ENCODE data around the gene CCND2.

Gene CCND2

DNA sequence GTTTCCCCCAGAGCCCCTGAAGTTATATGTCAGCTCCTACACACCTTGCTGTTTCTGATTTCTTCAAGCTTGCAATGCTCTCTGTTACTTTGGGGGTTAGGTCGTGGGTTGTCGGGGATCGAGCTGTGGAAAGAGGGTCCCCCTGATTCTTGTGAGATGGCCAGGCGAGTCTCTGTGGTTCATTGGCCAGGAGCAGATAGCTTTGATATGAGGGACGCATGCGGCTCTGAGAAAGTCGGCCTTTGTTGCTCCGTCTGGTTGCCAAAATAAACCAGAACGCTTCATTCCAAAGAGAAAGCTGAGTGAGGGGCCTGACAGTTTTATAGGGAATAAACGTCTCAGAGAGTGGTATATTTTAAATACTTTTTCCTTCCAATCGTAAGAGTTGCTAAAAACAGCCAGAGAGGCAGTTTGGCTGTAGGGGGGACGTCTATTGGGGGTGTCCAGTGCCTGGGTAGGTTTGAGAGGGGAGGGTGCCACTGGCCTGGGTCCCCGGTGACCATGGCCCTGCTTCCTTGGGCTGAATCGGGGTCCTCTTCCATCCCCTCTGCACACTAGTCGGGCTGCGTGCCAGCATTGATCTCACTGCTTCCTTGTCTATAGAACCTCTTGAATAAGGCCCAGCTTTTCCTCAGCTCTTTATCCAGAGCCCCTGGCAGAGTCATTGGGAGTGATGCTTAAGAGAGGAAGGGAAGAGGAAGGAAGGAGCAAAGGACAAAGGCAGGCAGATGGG, 18.9 kb downstream of the CCND2 start:
- Histone ChIP-seq H3K14ac (ENCODE audit: low read length) (no peak overlapping the region), H2BK12ac (ENCODE audit: low read length) (no peak overlapping the region), H3K9me3 (replicated peaks in 1 of 2; ENCODE audit: control insufficient read depth in 2 of 2, insufficient read depth in 1 of 2, low read depth in 1 of 2, low read length in 2 of 2) (no peaks in the 10 kb centered on the region), H2BK120ac (ENCODE audit: low read depth, low read length) (no peak overlapping the region), H4K8ac (ENCODE audit: low read depth, low read length) (no peak overlapping the region), H2BK15ac (ENCODE audit: low read length) (no peak overlapping the region), H3K36me3 (replicated peaks in 1 of 2; ENCODE audit: control insufficient read depth in 2 of 2, insufficient read depth in 2 of 2, low read length in 2 of 2) (peaks cover 42 to 99% of the 10 kb centered on the region in 2 donors), H3K4me1 (ENCODE audit: control insufficient read depth in 2 of 2, insufficient read depth in 1 of 2, low read depth in 1 of 2, low read length in 2 of 2) (peaks cover 43 to 47% of the 10 kb centered on the region in 2 donors), H4K91ac (ENCODE audit: low read depth, low read length, poor library complexity) (no peak overlapping the region), H2BK5ac (ENCODE audit: low read length) (no peak overlapping the region), H3K4me2 (ENCODE audit: insufficient read depth, low read length, poor library complexity, severe bottlenecking) (no peak overlapping the region), H3K23ac (ENCODE audit: low read depth, low read length, poor library complexity) (no peak overlapping the region), H2AFZ (ENCODE audit: low read length) (no peak overlapping the region), H2AK5ac (ENCODE audit: low read depth, low read length) (no peak overlapping the region), H3K79me1 (ENCODE audit: low read depth, low read length) (peaks cover 5% of the 10 kb centered on the region), H3K27ac (replicated peaks; ENCODE audit: low read length) (no peak overlapping the region), H3K9ac (ENCODE audit: low read depth, low read length, poor library complexity) (no peak overlapping the region), H3K18ac (ENCODE audit: low read length) (no peak overlapping the region), H3K4me3 (ENCODE audit: low read length in 2 of 2) (no peak overlapping the region), H3K4ac (ENCODE audit: low read length) (no peak overlapping the region), H3K27me3 (ENCODE audit: control insufficient read depth in 3 of 3, insufficient read depth in 3 of 3, low read depth in 1 of 3, low read length in 3 of 3) (no peaks in the 10 kb centered on the region)
- WGBS, 2 donors (ENCODE audit: extremely low coverage in 2 of 2, insufficient read length in 2 of 2, insufficient replicate concordance in 1 of 2) = no CpG with 5 or more reads among the region's 16 CpGs
- DNase-seq (ENCODE audit: low spot score) = no peak

DNA sequence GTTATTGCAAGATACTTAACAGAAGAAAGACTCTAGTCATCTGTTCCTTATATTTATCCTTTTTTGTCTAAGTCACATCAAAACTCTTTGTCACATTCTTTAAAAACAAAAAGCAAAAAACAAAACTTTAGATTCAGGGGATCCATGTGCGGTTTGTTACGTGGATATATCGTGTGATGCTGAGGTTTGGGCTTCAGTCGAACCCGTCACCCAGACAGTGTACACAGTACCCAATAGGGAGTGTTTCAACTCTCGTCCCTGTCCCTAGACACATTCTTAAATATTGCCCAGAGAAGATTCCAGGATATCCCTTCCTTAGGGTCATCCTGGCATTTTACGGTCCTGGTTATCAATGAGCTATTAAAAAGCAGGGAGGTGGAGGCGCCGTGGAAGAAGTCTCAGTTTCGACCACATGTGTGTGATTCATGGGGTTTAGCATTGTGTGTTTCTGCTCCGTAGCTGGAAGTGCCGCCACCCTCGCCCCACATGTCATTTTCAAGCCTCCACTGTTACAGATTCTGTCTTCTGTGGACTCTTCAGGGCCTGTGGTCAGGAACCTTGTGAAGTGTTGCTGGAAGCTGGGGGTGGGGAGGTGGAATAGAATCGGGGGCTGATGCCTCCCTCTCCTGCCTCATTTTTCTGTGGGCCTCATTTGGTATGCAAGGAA, 19.9 kb downstream of the CCND2 start:
- Histone ChIP-seq H3K4ac (ENCODE audit: low read length) (no peak overlapping the region), H3K9ac (ENCODE audit: low read depth, low read length, poor library complexity) (no peak overlapping the region), H2BK12ac (ENCODE audit: low read length) (no peak overlapping the region), H3K14ac (ENCODE audit: low read length) (no peak overlapping the region), H3K4me3 (ENCODE audit: low read length in 2 of 2) (no peak overlapping the region), H3K27me3 (ENCODE audit: control insufficient read depth in 3 of 3, insufficient read depth in 3 of 3, low read depth in 1 of 3, low read length in 3 of 3) (no peaks in the 10 kb centered on the region), H2AK5ac (ENCODE audit: low read depth, low read length) (no peak overlapping the region), H3K4me2 (ENCODE audit: insufficient read depth, low read length, poor library complexity, severe bottlenecking) (peak overlapping the region; percentile 34), H3K23ac (ENCODE audit: low read depth, low read length, poor library complexity) (no peak overlapping the region), H2BK120ac (ENCODE audit: low read depth, low read length) (no peak overlapping the region), H2BK15ac (ENCODE audit: low read length) (no peak overlapping the region), H3K9me3 (replicated peaks in 1 of 2; ENCODE audit: control insufficient read depth in 2 of 2, insufficient read depth in 1 of 2, low read depth in 1 of 2, low read length in 2 of 2) (no peaks in the 10 kb centered on the region), H4K8ac (ENCODE audit: low read depth, low read length) (no peak overlapping the region), H3K79me1 (ENCODE audit: low read depth, low read length) (peaks cover 8% of the 10 kb centered on the region), H3K18ac (ENCODE audit: low read length) (peak overlapping the region; percentile 50), H3K36me3 (replicated peaks in 1 of 2; ENCODE audit: control insufficient read depth in 2 of 2, insufficient read depth in 2 of 2, low read length in 2 of 2) (peaks cover 39 to 99% of the 10 kb centered on the region in 2 donors), H2BK5ac (ENCODE audit: low read length) (no peak overlapping the region), H3K4me1 (ENCODE audit: control insufficient read depth in 2 of 2, insufficient read depth in 1 of 2, low read depth in 1 of 2, low read length in 2 of 2) (peaks cover 36 to 38% of the 10 kb centered on the region in 2 donors), H3K27ac (replicated peaks; ENCODE audit: low read length) (peak overlapping the region; percentile 64), H4K91ac (ENCODE audit: low read depth, low read length, poor library complexity) (no peak overlapping the region), H2AFZ (ENCODE audit: low read length) (no peak overlapping the region)
- DNase-seq (ENCODE audit: low spot score) = no peak
- WGBS, 2 donors (ENCODE audit: extremely low coverage in 2 of 2, insufficient read length in 2 of 2, insufficient replicate concordance in 1 of 2) = no CpG with 5 or more reads among the region's 14 CpGs

DNA sequence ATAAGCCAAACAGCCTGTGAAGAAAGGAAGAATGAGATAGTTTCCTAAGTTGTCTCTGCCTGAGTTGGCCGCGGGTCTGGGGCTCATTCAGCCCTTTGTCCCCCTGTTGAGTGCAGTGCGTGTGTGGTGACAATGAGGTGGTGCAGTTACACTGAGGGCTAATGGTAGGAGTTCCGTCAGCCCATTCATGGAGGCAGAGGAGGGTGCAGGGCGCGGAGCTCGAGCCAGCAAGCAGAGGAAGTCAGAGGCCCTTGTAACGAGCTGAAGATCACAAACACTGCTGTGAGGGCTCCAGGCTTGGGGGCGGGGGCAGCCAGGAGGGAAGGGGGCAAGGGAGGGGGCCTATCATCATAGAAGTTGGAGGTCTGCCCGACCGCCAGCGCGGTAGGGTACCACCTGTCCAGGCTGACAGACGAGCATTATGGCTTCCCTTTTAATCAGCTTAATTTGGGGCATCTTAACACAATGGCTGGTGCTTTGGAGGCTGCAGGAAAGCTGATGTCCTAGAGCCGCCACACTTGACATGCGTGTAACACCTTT, 20.5 kb downstream of the CCND2 start:
- Histone ChIP-seq H3K4ac (ENCODE audit: low read length) (no peak overlapping the region), H3K9ac (ENCODE audit: low read depth, low read length, poor library complexity) (no peak overlapping the region), H2BK5ac (ENCODE audit: low read length) (no peak overlapping the region), H3K36me3 (replicated peaks in 1 of 2; ENCODE audit: control insufficient read depth in 2 of 2, insufficient read depth in 2 of 2, low read length in 2 of 2) (peaks cover 37 to 97% of the 10 kb centered on the region in 2 donors), H2BK15ac (ENCODE audit: low read length) (no peak overlapping the region), H3K27ac (replicated peaks; ENCODE audit: low read length) (peak overlapping the region; percentile 64), H3K27me3 (ENCODE audit: control insufficient read depth in 3 of 3, insufficient read depth in 3 of 3, low read depth in 1 of 3, low read length in 3 of 3) (no peaks in the 10 kb centered on the region), H4K8ac (ENCODE audit: low read depth, low read length) (no peak overlapping the region), H3K14ac (ENCODE audit: low read length) (no peak overlapping the region), H2BK120ac (ENCODE audit: low read depth, low read length) (no peak overlapping the region), H3K4me2 (ENCODE audit: insufficient read depth, low read length, poor library complexity, severe bottlenecking) (no peak overlapping the region), H3K4me3 (ENCODE audit: low read length in 2 of 2) (no peak overlapping the region), H3K18ac (ENCODE audit: low read length) (no peak overlapping the region), H2BK12ac (ENCODE audit: low read length) (no peak overlapping the region), H3K79me1 (ENCODE audit: low read depth, low read length) (peaks cover 8% of the 10 kb centered on the region), H2AFZ (ENCODE audit: low read length) (no peak overlapping the region), H4K91ac (ENCODE audit: low read depth, low read length, poor library complexity) (no peak overlapping the region), H3K4me1 (ENCODE audit: control insufficient read depth in 2 of 2, insufficient read depth in 1 of 2, low read depth in 1 of 2, low read length in 2 of 2) (peaks cover 30 to 32% of the 10 kb centered on the region in 2 donors), H3K23ac (ENCODE audit: low read depth, low read length, poor library complexity) (no peak overlapping the region), H2AK5ac (ENCODE audit: low read depth, low read length) (no peak overlapping the region), H3K9me3 (replicated peaks in 1 of 2; ENCODE audit: control insufficient read depth in 2 of 2, insufficient read depth in 1 of 2, low read depth in 1 of 2, low read length in 2 of 2) (no peaks in the 10 kb centered on the region)
- no peak for DNase-seq (ENCODE audit: low spot score)
- whole genome bisulfite sequencing, 2 donors (ENCODE audit: extremely low coverage in 2 of 2, insufficient read length in 2 of 2, insufficient replicate concordance in 1 of 2) = no CpG with 5 or more reads among the region's 16 CpGs

DNA sequence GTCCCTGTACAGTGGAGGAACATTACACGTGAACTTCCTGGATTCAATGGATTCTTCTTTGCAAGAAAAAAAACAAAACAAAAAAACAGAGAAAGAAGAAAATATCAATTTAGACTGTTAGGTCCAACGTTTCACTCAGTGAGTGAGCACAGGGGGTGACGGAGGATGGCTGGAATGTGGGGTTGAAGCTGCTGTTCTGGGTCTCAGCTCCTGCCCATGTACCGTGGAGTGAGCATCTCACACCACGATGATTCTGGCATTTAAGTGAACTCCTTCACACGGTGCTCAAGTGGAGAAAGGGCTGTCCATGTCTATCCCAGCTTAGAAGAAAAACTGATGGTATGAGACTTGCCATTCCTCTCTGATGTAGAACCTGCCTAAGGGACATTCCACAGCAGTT, 23.2 kb downstream of the CCND2 start:
- H3K4ac ChIP-seq (ENCODE audit: low read length) = no peak overlapping the region
- WGBS, 2 donors (ENCODE audit: extremely low coverage in 2 of 2, insufficient read length in 2 of 2, insufficient replicate concordance in 1 of 2) = no CpG with 5 or more reads among the region's 6 CpGs
- peaks cover 38 to 97% of the 10 kb centered on the region in 2 donors for H3K36me3 ChIP-seq (replicated peaks in 1 of 2; ENCODE audit: control insufficient read depth in 2 of 2, insufficient read depth in 2 of 2, low read length in 2 of 2)

More for the DNA sequence above, 23.2 kb downstream of the CCND2 start:
- DNase-seq (ENCODE audit: low spot score) = no peak
- Histone ChIP-seq H3K27me3 (ENCODE audit: control insufficient read depth in 3 of 3, insufficient read depth in 3 of 3, low read depth in 1 of 3, low read length in 3 of 3) (no peaks in the 10 kb centered on the region), H2BK12ac (ENCODE audit: low read length) (no peak overlapping the region), H2BK120ac (ENCODE audit: low read depth, low read length) (no peak overlapping the region), H3K4me1 (ENCODE audit: control insufficient read depth in 2 of 2, insufficient read depth in 1 of 2, low read depth in 1 of 2, low read length in 2 of 2) (peaks cover 16 to 22% of the 10 kb centered on the region in 2 donors), H3K4me2 (ENCODE audit: insufficient read depth, low read length, poor library complexity, severe bottlenecking) (no peak overlapping the region), H3K9me3 (replicated peaks in 1 of 2; ENCODE audit: control insufficient read depth in 2 of 2, insufficient read depth in 1 of 2, low read depth in 1 of 2, low read length in 2 of 2) (no peaks in the 10 kb centered on the region), H2BK15ac (ENCODE audit: low read length) (no peak overlapping the region), H2AFZ (ENCODE audit: low read length) (no peak overlapping the region), H3K18ac (ENCODE audit: low read length) (no peak overlapping the region), H2AK5ac (ENCODE audit: low read depth, low read length) (no peak overlapping the region), H3K9ac (ENCODE audit: low read depth, low read length, poor library complexity) (no peak overlapping the region), H3K27ac (replicated peaks; ENCODE audit: low read length) (no peak overlapping the region), H3K4me3 (ENCODE audit: low read length in 2 of 2) (no peak overlapping the region), H4K8ac (ENCODE audit: low read depth, low read length) (no peak overlapping the region), H4K91ac (ENCODE audit: low read depth, low read length, poor library complexity) (no peak overlapping the region), H3K79me1 (ENCODE audit: low read depth, low read length) (peaks cover 9% of the 10 kb centered on the region), H3K23ac (ENCODE audit: low read depth, low read length, poor library complexity) (no peak overlapping the region), H3K14ac (ENCODE audit: low read length) (no peak overlapping the region), H2BK5ac (ENCODE audit: low read length) (no peak overlapping the region)
